Measurements from ENCODE around the gene INF2.

The INF2 gene

GRCh38 chr14:104673481-104673880 lies 15.9 kb upstream of the INF2 start:
- FAIRE-seq (no peak), DNase-seq (ENCODE audit: insufficient read length, low spot score) (no peak)

GRCh38 chr14:104675447-104675846 lies 14.0 kb upstream of the INF2 start:
- FAIRE-seq (no peak), DNase-seq (ENCODE audit: insufficient read length, low spot score) (no peak)

GRCh38 chr14:104676130-104676693 lies 13.2 kb upstream of the INF2 start:
- FAIRE-seq = no peak

GRCh38 chr14:104676694-104677511 lies 12.5 kb upstream of the INF2 start:
- FAIRE-seq (peak; percentile 23), DNase-seq (ENCODE audit: insufficient read length, low spot score) (no peak)

More at GRCh38 chr14:104676130-104676693, 13.2 kb upstream of the INF2 start:
- no peak for DNase-seq (ENCODE audit: insufficient read length, low spot score)

GRCh38 chr14:104677512-104678332 lies 11.7 kb upstream of the INF2 start:
- peak; percentile 77 for DNase-seq (ENCODE audit: insufficient read length, low spot score)
- peak; percentile 83 for FAIRE-seq

- FAIRE-seq (peak; percentile 57), DNase-seq (ENCODE audit: insufficient read length, low spot score) (no peak)
These were observed 11.1 kb upstream of the INF2 start for GRCh38 chr14:104678346-104678745.

- DNase-seq (ENCODE audit: insufficient read length, low spot score) (no peak), FAIRE-seq (no peak)
These were observed 10.3 kb upstream of the INF2 start for GRCh38 chr14:104678901-104679705.

GRCh38 chr14:104680056-104680805 lies 9.2 kb upstream of the INF2 start:
- DNase-seq (ENCODE audit: insufficient read length, low spot score) = no peak
- no peak for FAIRE-seq

GRCh38 chr14:104680806-104681688 lies 8.4 kb upstream of the INF2 start:
- FAIRE-seq (peak; percentile 92), DNase-seq (ENCODE audit: insufficient read length, low spot score) (no peak)

- FAIRE-seq = no peak
- no peak for DNase-seq (ENCODE audit: insufficient read length, low spot score)
These were observed 7.7 kb upstream of the INF2 start for GRCh38 chr14:104681689-104682074.

- no peak for FAIRE-seq
- no peak for DNase-seq (ENCODE audit: insufficient read length, low spot score)
These were observed 7.3 kb upstream of the INF2 start for GRCh38 chr14:104682107-104682593.

GRCh38 chr14:104683653-104684448 lies 5.6 kb upstream of the INF2 start:
- FAIRE-seq = no peak

GRCh38 chr14:104684449-104684821 lies 5.0 kb upstream of the INF2 start:
- DNase-seq (ENCODE audit: insufficient read length, low spot score) = no peak
- no peak for FAIRE-seq

More at GRCh38 chr14:104683653-104684448, 5.6 kb upstream of the INF2 start:
- no peak for DNase-seq (ENCODE audit: insufficient read length, low spot score)

- FAIRE-seq = no peak
- DNase-seq (ENCODE audit: insufficient read length, low spot score) = no peak
These were observed 4.0 kb upstream of the INF2 start for GRCh38 chr14:104685216-104685997.

- FAIRE-seq (no peak), DNase-seq (ENCODE audit: insufficient read length, low spot score) (no peak)
These were observed 3.3 kb upstream of the INF2 start for GRCh38 chr14:104685998-104686610.

- DNase-seq (ENCODE audit: insufficient read length, low spot score) (no peak), FAIRE-seq (no peak)
These were observed 2.5 kb upstream of the INF2 start for GRCh38 chr14:104686624-104687517.
